Astrocyte of the cerebellum (primary cell): ENCODE results near the gene CDC37L1.

Source experiments
- DNase-seq: peaks from one replicate; pipeline ENCODE4 v3.0.0-alpha.2; 2011; ENCODE audit warnings: low read depth
- H3K4me3 ChIP-seq: 2 replicates; pipeline ENCODE4 v1.5.1; 2011; ENCODE audit warnings: mild to moderate bottlenecking, low read depth, low read length, moderate library complexity
- in situ Hi-C: cut with HindIII; loops from 2 replicates; pipeline ENCODE4 v1.10.0; 2017; ENCODE audit warnings: low sequenced_read_pairs
- TF ChIP-seq, protein P1 (sequence below): IDR thresholded peaks from 2 replicates; pipeline ENCODE4 v1.5.1; 2012; ENCODE audit warnings: low read length, low read depth, moderate library complexity, mild to moderate bottlenecking; ENCODE audit errors: missing control alignments

The CDC37L1 gene

DNA sequence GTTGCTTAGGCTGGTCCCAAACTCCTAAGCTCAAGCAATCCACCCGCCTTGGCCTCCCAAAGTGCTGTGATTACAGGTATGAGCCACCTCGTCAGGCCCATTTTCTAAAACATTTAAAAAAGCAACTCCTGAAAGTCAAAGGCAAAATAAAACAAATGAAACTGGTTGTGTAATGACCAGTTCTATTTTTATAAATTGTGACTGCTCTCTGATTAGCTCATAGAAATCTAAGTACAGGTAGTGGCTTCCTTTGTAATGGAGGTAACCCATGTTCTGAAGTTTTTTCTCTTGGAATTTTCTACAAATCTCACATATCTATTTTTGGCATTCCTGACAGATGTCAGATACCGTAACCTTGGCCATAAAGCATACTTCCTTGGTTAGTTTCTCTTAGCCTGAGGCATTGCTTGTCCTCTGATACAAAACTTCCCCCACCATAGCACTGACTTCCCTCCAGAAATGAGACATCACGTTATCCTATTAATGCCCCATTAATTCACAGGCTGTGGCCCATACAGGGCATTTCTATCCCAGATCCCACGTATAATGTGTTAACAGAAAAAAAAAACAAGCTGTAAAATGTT lies 75.7 kb downstream of the CDC37L1 start:
- in situ Hi-C loops, result no loop called here
- no peak for DNase-seq
- TF ChIP-seq, protein P1, sequence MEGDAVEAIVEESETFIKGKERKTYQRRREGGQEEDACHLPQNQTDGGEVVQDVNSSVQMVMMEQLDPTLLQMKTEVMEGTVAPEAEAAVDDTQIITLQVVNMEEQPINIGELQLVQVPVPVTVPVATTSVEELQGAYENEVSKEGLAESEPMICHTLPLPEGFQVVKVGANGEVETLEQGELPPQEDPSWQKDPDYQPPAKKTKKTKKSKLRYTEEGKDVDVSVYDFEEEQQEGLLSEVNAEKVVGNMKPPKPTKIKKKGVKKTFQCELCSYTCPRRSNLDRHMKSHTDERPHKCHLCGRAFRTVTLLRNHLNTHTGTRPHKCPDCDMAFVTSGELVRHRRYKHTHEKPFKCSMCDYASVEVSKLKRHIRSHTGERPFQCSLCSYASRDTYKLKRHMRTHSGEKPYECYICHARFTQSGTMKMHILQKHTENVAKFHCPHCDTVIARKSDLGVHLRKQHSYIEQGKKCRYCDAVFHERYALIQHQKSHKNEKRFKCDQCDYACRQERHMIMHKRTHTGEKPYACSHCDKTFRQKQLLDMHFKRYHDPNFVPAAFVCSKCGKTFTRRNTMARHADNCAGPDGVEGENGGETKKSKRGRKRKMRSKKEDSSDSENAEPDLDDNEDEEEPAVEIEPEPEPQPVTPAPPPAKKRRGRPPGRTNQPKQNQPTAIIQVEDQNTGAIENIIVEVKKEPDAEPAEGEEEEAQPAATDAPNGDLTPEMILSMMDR, result no peak
- H3K4me3 ChIP-seq, result no peak overlapping the region

DNA sequence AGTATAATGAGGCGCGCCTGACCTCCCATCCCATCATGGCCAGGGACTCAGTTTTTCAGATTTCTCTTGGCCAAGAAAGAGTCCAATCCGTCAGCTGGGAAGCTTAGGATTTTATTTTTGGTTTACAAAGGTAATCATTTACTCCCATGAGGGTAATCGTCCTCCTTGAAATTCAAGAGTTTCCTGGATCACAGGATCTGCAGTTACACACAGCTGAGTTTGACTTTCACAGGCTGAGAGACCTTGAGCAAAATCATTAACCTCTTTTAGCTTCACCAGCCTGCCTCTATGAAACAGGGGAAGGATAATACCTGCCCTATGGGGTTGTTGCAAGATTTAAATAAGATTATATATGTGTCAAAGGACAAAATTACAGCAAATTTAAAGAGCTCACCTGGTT lies 77.1 kb downstream of the CDC37L1 start:
- in situ Hi-C loops, result no loop called here
- H3K4me3 ChIP-seq, result no peak overlapping the region
- DNase-seq, result no peak
- TF ChIP-seq, protein P1, result no peak
